GM10266 (cell line): ENCODE data around the gene PKNOX2.

ENCODE experiments used
- DNase-seq: peaks from one replicate; pipeline ENCODE4 v3.0.0; 2012; ENCODE audit errors: extremely low spot score
- CTCF ChIP-seq: IDR thresholded peaks from 2 replicates; pipeline ENCODE4 v1.5.1; 2012; ENCODE audit warnings: mild to moderate bottlenecking, low read depth; ENCODE audit not compliant: control insufficient read depth, insufficient read depth; ENCODE audit errors: missing control alignments

The PKNOX2 gene

DNA sequence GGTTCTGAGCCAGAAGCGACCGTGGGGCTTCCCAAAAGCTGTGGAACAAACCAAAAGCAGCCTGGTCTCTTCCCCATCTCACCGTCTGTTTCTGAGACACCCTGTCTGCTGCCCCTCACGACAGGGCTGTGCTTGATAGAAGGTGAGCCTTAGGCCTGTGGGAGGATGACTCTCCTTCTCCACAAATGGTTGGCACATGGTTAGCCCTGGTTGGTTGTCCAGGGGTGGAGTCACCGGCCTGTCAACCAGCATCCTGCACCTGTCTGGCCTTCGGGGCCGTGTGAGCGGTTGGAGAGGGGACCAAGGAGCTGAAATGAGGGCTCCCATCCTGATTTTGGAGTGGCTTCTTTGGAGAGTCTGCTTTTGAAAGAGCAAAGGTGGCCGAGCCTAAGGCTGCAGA lies 135.3 kb downstream of the PKNOX2 start:
- no peak for TF ChIP-seq CTCF
- DNase-seq, result no peak

GRCh38 chr11:125300791-125301218 lies 136.3 kb downstream of the PKNOX2 start:
- no peak for TF ChIP-seq CTCF
- DNase-seq, result no peak

GRCh38 chr11:125301346-125301745 lies 136.8 kb downstream of the PKNOX2 start:
- no peak for DNase-seq
- TF ChIP-seq CTCF, result no peak

DNA sequence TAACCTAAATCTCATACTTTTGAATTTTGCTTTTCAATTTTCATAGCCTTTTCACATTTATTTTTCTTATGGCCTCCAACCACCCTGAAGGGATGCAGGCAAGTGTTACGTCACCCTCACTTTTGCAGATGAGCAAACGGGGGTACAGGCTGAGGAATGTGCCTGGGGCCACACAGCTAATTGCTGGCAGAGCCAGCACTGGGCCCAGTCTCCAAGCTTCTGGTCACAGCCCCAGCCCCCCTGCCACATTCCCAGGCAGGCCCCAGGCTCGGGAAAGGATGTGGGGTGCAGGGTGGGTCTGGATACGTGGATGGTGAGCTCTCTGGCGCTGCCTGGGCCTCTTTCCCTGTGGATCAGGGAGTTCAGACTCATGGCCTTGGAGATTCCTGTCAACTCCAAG lies 138.6 kb downstream of the PKNOX2 start:
- no peak for TF ChIP-seq CTCF
- no peak for DNase-seq

DNA sequence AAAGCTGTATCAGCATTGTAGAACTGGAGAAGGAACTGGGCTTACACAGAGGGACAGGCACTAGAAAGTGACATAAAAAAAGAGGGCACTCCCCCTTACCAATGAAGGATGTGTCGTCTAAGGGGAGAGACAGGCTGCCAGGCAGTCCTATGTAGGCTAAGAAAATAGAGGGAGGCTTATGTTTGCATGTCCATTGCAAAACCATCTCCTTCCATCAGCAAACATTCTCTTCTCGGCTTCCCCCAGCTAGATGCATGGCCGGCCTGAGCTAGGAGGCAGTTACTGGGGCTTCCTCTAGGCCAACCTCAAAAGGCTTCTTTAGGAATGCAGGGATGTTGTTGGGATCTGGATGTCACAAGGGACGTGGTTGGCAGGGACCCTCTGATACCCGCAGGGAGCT lies 139.1 kb downstream of the PKNOX2 start:
- DNase-seq, result no peak
- no peak for TF ChIP-seq CTCF

GRCh38 chr11:125304136-125304535 lies 139.6 kb downstream of the PKNOX2 start:
- no peak for DNase-seq

GRCh38 chr11:125304876-125305275 lies 140.3 kb downstream of the PKNOX2 start:
- no peak for DNase-seq
- TF ChIP-seq CTCF, result no peak

More at GRCh38 chr11:125304136-125304535, 139.6 kb downstream of the PKNOX2 start:
- TF ChIP-seq CTCF, result no peak
